HL-60 (cell line): ENCODE measurements around the gene CEBPE.

Source experiments
- DNase-seq, 2 experiments: peaks; one replicate each; pipeline ENCODE4 v3.0.0-alpha.2; 2010 to 2020; ENCODE audit warnings: low read depth in 1 of 2, low spot score in 1 of 2
- H3K27ac ChIP-seq: fragments of 250-450 bp; sonication (Bioruptor Pico); replicated peaks from 2 replicates; pipeline ENCODE4 v1.5.1; 2020; ENCODE audit warnings: mild to moderate bottlenecking, moderate library complexity
- H3K27me3 ChIP-seq: fragments of 250-450 bp; sonication (Bioruptor Pico); 2 replicates; pipeline ENCODE4 v1.5.1; 2021; ENCODE audit warnings: mild to moderate bottlenecking, moderate library complexity; ENCODE audit not compliant: insufficient read depth, poor library complexity, severe bottlenecking
- H3K4me3 ChIP-seq: replicated peaks from 2 replicates; pipeline ENCODE4 v1.5.1; 2011; ENCODE audit warnings: mild to moderate bottlenecking, control low read depth, low read length; ENCODE audit not compliant: insufficient read depth
- GABPA ChIP-seq: IDR thresholded peaks from 2 replicates; pipeline ENCODE4 v1.6.1; 2012; ENCODE audit warnings: low read depth
- POLR2AphosphoS5 ChIP-seq: IDR thresholded peaks from 2 replicates; pipeline ENCODE4 v1.6.1; 2012; ENCODE audit warnings: low read depth
- REST ChIP-seq: IDR thresholded peaks from 2 replicates; pipeline ENCODE4 v1.6.1; 2012; ENCODE audit warnings: low read depth; ENCODE audit not compliant: insufficient replicate concordance
- SPI1 ChIP-seq: IDR thresholded peaks from 2 replicates; pipeline ENCODE4 v1.6.1; 2012; ENCODE audit warnings: low read depth, mild to moderate bottlenecking, borderline replicate concordance
- TF ChIP-seq, protein P1 (sequence below): IDR thresholded peaks from one replicate; pipeline ENCODE4 v1.5.1; 2011; ENCODE audit warnings: low read length, control low read depth, inconsistent platforms; ENCODE audit not compliant: insufficient read depth

Gene CEBPE

GRCh38 chr14:23139874-23140273 is 20.8 kb upstream of the CEBPE start:
- H3K27me3 ChIP-seq, result no peaks in the 10 kb centered on the region
- TF ChIP-seq POLR2AphosphoS5 (no peak), SPI1 (no peak), REST (no peak), GABPA (no peak)
- TF ChIP-seq, protein P1, sequence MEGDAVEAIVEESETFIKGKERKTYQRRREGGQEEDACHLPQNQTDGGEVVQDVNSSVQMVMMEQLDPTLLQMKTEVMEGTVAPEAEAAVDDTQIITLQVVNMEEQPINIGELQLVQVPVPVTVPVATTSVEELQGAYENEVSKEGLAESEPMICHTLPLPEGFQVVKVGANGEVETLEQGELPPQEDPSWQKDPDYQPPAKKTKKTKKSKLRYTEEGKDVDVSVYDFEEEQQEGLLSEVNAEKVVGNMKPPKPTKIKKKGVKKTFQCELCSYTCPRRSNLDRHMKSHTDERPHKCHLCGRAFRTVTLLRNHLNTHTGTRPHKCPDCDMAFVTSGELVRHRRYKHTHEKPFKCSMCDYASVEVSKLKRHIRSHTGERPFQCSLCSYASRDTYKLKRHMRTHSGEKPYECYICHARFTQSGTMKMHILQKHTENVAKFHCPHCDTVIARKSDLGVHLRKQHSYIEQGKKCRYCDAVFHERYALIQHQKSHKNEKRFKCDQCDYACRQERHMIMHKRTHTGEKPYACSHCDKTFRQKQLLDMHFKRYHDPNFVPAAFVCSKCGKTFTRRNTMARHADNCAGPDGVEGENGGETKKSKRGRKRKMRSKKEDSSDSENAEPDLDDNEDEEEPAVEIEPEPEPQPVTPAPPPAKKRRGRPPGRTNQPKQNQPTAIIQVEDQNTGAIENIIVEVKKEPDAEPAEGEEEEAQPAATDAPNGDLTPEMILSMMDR, result no peak
- H3K4me3 ChIP-seq, result no peak overlapping the region
- no peak for DNase-seq
- no peak overlapping the region for H3K27ac ChIP-seq

- TF ChIP-seq GABPA (no peak), POLR2AphosphoS5 (no peak), REST (no peak), SPI1 (no peak)
- TF ChIP-seq, protein P1, result no peak
- H3K4me3 ChIP-seq, result no peak overlapping the region
- no peak overlapping the region for H3K27ac ChIP-seq
- no peaks in the 10 kb centered on the region for H3K27me3 ChIP-seq
- no peak for DNase-seq
These were observed 18.9 kb upstream of the CEBPE start for GRCh38 chr14:23137813-23138535.

DNA sequence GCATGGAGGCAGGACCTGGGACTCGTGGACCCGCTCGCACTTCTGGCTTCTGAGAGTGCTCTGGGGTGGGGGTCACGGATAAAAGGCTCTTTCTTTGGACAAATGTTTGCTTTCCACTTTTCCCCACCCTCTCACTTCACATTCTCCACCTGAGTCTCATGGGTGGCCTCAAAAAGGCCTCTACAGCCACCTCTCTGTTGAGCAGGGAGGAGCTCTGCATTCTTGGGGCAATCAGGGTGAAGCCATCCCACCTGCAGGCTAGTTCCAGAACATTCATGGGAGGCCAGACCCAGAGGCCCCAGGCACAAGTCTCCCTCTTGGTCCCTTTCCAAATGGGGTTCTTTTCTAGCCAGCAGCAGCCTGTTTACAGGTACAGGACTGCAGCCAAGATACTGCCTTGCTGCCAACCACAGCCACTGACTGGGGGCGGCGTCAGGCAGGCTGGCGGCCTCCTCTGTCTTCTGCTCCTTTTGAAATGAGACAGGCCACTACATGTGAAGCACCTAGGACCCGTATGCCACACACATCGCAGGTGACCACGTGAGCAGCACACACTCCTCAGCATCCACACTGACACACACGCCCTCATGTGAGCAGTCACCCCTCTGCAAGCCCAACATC is 18.2 kb upstream of the CEBPE start:
- H3K27ac ChIP-seq, result no peak overlapping the region
- TF ChIP-seq, protein P1, result no peak
- TF ChIP-seq SPI1 (no peak), REST (no peak), GABPA (no peak), POLR2AphosphoS5 (no peak)
- H3K27me3 ChIP-seq, result no peaks in the 10 kb centered on the region
- DNase-seq, result no peak
- H3K4me3 ChIP-seq, result no peak overlapping the region
